ENCODE results near the gene TECPR2. TPM values are rescaled to one million over a fixed set of nuclear protein-coding genes. Genes with fewer than 3 reads are reported as not detected.
"Not testable (repeated sequence)": the region's sequence is repeated elsewhere in the genome, so short reads cannot be mapped to it uniquely, and the experiment has no call there.

TECPR2 gene
- total and polyA plus RNA-seq, 4 donors = 2.0 to 12.6 (median 5.2) TPM

GRCh38 chr14:102518063-102518648 lies 155.4 kb downstream of the TECPR2 start:
- H3K9me3 ChIP-seq (ENCODE audit: control insufficient read depth in 4 of 4, low read length in 3 of 4) = no peaks in the 10 kb centered on the region
- no peak for DNase-seq (ENCODE audit: low spot score)
- peaks cover 2 to 13% (median 7%) of the 10 kb centered on the region in 4 donors for H3K4me1 ChIP-seq (ENCODE audit: control insufficient read depth in 4 of 4, insufficient read depth in 4 of 4, low read length in 3 of 4)
- TF ChIP-seq JUND (IDR thresholded peaks at IDR 0.05) = no peak
- TF ChIP-seq HNF4A (conservative IDR thresholded peaks at IDR 0.05) = no peak
- TF ChIP-seq FOXA1 (IDR thresholded peaks at IDR 0.05) = no peak
- TF ChIP-seq RAD21 (IDR thresholded peaks at IDR 0.05) = no peak
- TF ChIP-seq NR2F2 (IDR thresholded peaks at IDR 0.05) = no peak
- no peak for TF ChIP-seq RXRA (IDR thresholded peaks at IDR 0.05)
- no peak for TF ChIP-seq ATF3 (IDR thresholded peaks at IDR 0.05)
- no peak for TF ChIP-seq YY1 (IDR thresholded peaks at IDR 0.05)
- no peak for TF ChIP-seq TAF1 (conservative IDR thresholded peaks at IDR 0.05)
- no peak for TF ChIP-seq CTCF (IDR thresholded peaks at IDR 0.05; ENCODE audit: low read depth, low read length, missing input control)
- no peak for TF ChIP-seq ZBTB33 (IDR thresholded peaks at IDR 0.05)
- TF ChIP-seq GABPA (IDR thresholded peaks at IDR 0.05 in 1 of 2, conservative IDR thresholded peaks at IDR 0.05 in 1 of 2) = no peak
- no peak for TF ChIP-seq FOXA2 (IDR thresholded peaks at IDR 0.05)
- TF ChIP-seq HNF4G (IDR thresholded peaks at IDR 0.05) = no peak
- TF ChIP-seq EGR1 (IDR thresholded peaks at IDR 0.05; ENCODE audit: low read depth in 2 of 2) = no peak
- no peak for TF ChIP-seq REST (IDR thresholded peaks at IDR 0.05)
- TF ChIP-seq MAX (IDR thresholded peaks at IDR 0.05) = no peak
- TF ChIP-seq SP1 (IDR thresholded peaks at IDR 0.05) = no peak
- WGBS = 95% methylated on average over 8 of the region's 8 CpGs
- no peak overlapping the region for H3K4me3 ChIP-seq (ENCODE audit: low read depth in 1 of 3, low read length in 3 of 3)
- H3K9ac ChIP-seq (ENCODE audit: low read depth in 1 of 2, low read length in 2 of 2) = no peak overlapping the region
- no peaks in the 10 kb centered on the region for H3K36me3 ChIP-seq (ENCODE audit: control insufficient read depth in 4 of 4, insufficient read depth in 3 of 4, low read depth in 1 of 4, low read length in 3 of 4)
- no peaks in the 10 kb centered on the region for H3K27me3 ChIP-seq (ENCODE audit: control insufficient read depth in 4 of 4, insufficient read depth in 4 of 4, low read length in 3 of 4)
- H3K27ac ChIP-seq (ENCODE audit: low read depth in 1 of 2, low read length in 2 of 2) = no peak overlapping the region

- not testable (repeated sequence) for H3K4me3 ChIP-seq (ENCODE audit: low read depth in 1 of 3, low read length in 3 of 3); H3K9me3 ChIP-seq (ENCODE audit: control insufficient read depth in 4 of 4, low read length in 3 of 4); DNase-seq (ENCODE audit: low spot score); H3K27me3 ChIP-seq (ENCODE audit: control insufficient read depth in 4 of 4, insufficient read depth in 4 of 4, low read length in 3 of 4); H3K27ac ChIP-seq (ENCODE audit: low read depth in 1 of 2, low read length in 2 of 2); H3K36me3 ChIP-seq (ENCODE audit: control insufficient read depth in 4 of 4, insufficient read depth in 3 of 4, low read depth in 1 of 4, low read length in 3 of 4); H3K9ac ChIP-seq (ENCODE audit: low read depth in 1 of 2, low read length in 2 of 2)
- peaks cover 6 to 18% (median 11%) of the 10 kb centered on the region in 4 donors for H3K4me1 ChIP-seq (ENCODE audit: control insufficient read depth in 4 of 4, insufficient read depth in 4 of 4, low read length in 3 of 4)
- WGBS = 85% methylated on average over 5 of the region's 5 CpGs
Measured at GRCh38 chr14:102519709-102520108, 157.0 kb downstream of the TECPR2 start.
